Fibroblast of the aortic adventitia (primary cell): ENCODE results near the gene SH2D3A. TPM values are rescaled to one million over a fixed set of nuclear protein-coding genes. Genes with fewer than 3 reads are reported as not detected.

Source experiments
- DNase-seq: peaks from one replicate; pipeline ENCODE4 v3.0.0-alpha.2; 2010; ENCODE audit warnings: low read depth
- H3K4me3 ChIP-seq: 2 replicates; pipeline ENCODE4 v1.5.1; 2011; ENCODE audit warnings: low read depth, mild to moderate bottlenecking, control low read depth, low read length, moderate library complexity
- total RNA-seq: library from RNA; depleted of rRNA; stranded (reverse); fragments of >200 nt; gene quantifications from 2 replicates; pipeline ENCODE4 v1.2.3, GENCODE V29; 2012; ENCODE audit warnings: low replicate concordance
- TF ChIP-seq, protein P1 (sequence below): IDR thresholded peaks from 2 replicates; pipeline ENCODE4 v1.5.1; 2011; ENCODE audit warnings: mild to moderate bottlenecking, low read length, control low read depth, inconsistent platforms; ENCODE audit not compliant: insufficient read depth

SH2D3A gene
- total RNA-seq, 1 donor = not detected

- DNase-seq = no peak
- H3K4me3 ChIP-seq = peak overlapping the region; percentile 70
- TF ChIP-seq, protein P1, sequence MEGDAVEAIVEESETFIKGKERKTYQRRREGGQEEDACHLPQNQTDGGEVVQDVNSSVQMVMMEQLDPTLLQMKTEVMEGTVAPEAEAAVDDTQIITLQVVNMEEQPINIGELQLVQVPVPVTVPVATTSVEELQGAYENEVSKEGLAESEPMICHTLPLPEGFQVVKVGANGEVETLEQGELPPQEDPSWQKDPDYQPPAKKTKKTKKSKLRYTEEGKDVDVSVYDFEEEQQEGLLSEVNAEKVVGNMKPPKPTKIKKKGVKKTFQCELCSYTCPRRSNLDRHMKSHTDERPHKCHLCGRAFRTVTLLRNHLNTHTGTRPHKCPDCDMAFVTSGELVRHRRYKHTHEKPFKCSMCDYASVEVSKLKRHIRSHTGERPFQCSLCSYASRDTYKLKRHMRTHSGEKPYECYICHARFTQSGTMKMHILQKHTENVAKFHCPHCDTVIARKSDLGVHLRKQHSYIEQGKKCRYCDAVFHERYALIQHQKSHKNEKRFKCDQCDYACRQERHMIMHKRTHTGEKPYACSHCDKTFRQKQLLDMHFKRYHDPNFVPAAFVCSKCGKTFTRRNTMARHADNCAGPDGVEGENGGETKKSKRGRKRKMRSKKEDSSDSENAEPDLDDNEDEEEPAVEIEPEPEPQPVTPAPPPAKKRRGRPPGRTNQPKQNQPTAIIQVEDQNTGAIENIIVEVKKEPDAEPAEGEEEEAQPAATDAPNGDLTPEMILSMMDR = no peak
Measured at GRCh38 chr19:6719540-6719861, 47.7 kb downstream of the SH2D3A start.

DNA sequence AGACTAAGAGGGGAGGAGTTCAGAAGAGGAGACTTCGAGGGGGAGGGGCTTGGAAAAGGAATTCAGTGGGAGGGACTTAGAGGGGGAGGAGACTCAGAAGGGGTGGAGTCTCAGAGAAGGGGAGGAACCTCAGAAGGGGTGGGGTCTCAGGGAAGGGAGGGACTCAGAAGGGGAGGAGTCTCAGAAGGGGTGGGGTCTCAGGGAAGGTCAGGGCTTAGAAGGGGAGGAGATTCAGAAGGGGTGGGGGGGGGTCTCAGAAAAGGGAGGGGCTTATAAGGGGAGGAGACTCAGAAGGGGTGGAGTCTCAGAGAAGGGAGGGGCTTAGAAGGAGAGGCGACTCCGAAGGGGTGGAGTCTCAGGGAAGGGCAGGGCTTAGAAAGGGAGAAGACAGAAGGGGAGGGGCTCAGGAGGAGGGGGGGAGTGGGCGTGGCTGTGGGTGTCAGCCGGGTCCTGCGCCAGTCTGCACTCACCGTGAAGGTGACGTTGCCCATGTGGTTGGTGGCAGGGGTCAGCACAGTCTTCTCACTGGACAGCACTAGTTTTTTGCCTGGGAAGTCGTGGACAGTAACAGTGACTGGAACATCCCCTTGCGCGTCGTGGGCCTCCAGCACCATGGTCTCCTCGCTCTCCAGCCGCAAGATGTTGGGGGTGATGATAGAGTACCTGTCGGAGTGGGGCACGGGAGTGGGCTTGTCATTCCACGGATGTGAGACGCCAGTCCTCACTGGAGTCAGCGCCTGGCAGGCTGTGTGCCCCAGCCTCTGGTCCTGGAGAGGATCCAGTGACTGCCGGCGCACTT is 48.3 kb downstream of the SH2D3A start:
- TF ChIP-seq, protein P1 = no peak
- DNase-seq = peak; percentile 49

DNA sequence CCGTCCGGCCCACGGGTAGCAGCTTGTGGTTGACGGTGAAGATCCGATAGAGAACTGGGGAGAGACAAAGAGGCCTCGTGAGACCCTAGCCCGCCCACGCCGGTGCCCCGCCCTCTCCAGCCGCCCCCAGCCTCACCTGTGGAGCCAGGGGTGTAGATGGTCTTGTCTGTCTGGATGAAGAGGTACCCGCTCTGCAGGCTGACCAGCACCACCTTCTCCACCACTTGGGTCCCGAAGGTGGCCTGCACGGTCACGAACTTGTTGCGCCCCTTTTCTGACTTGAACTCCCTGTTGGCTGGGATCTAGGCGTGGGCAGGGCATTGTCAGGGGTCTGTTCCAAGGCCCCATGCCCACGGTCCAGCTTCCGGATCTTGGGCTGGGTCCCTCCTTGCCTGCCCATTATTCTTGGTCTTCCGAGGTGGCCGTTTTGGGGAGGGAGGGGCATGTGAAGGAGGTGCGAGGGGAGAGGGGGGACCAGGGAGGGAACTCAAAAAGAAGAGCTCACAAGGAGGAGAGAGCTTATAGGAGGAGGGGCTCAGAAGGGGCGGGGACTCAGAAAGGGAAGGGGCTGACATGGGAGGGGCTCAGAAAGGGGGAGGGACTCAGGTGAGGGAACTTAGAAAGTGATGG is 49.0 kb downstream of the SH2D3A start:
- H3K4me3 ChIP-seq = no peak overlapping the region
- DNase-seq = no peak
- TF ChIP-seq, protein P1 = no peak

More for the DNA sequence above, 48.3 kb downstream of the SH2D3A start:
- peak overlapping the region; percentile 70 for H3K4me3 ChIP-seq

DNA sequence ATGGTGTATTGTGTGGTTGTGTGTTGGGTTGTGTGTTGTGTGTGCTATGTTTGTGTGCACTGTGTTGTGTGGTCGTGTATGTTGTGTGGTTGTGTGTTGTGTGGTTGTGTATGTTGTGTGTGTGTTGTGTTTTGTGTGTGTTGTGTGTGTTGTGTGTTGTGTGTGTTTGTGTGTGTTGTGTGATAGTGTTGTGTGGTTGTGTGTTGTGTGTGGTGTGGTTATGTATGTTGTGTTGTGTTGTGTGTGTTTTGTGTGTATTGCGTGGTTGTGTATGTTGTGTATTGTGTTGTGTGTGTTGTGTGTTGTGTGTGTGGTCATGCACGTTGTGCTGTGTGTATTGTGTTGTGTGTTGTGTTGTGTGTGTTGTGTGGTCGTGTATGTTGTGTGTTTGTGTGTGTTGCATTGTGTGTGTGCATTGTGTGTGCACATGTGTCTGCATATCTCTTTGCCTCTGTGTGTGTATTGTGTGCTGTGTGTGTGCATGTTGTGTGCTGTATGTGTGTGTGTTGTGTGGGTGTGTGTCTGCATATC is 49.7 kb downstream of the SH2D3A start:
- TF ChIP-seq, protein P1 = no peak
- H3K4me3 ChIP-seq = no peak overlapping the region
- DNase-seq = no peak

GRCh38 chr19:6717036-6717435 is 50.2 kb downstream of the SH2D3A start:
- TF ChIP-seq, protein P1 = peak; percentile 4
- no peak overlapping the region for H3K4me3 ChIP-seq
- DNase-seq = no peak

- TF ChIP-seq, protein P1 = no peak
- no peak for DNase-seq
- H3K4me3 ChIP-seq = no peak overlapping the region
Measured at GRCh38 chr19:6716610-6716970, 50.6 kb downstream of the SH2D3A start.
